ENCODE results near the gene TRNAU1AP. TPM values are rescaled to one million over a fixed set of nuclear protein-coding genes. Genes with fewer than 3 reads are reported as not detected.

Gene TRNAU1AP
- total and polyA plus RNA-seq, 2 of the 13 experiments (the other 11 are each of a cell fraction or from before 2014, with no cell fraction given): 29.0 to 42.9 TPM

DNA sequence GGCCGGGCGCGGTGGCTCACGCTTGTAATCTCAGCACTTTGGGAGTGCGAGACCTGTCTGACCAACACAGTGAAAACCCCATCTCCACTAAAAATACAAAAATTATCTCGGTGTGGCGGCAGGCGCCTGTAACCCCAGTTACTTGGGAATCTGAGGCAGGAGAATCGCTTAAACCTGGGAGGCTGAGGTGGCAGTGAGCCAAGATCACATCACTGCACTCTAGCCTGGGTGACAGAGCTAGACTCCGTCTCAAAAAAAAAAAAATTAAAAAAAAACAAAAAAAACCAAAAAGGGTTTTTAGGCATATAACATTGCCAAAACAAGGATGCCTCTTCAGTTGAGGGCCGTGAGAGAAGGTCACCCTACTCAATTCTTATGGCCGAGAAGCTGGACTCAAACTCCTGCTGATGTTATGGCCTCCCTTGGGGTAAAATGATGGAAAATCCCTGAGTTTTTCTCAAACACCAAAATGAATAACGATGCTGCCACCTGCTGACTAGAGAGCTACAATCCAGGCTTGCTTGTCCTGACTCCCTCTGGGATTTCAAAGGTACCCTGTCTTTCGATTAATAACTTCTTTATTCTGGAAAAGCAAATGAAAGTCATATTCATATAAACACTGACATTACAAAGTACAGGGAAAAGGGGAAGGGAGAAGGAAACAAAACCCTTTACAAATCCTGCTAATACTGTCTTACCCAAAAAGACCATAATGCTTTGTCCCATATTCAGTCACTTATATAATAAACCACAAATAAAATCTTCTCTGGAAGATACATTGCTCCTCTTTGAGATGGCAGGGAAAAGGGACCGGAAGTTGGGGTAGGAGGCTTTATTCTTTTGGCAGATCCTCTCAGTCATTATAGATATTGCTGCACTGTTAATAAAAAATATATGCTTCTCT lies 49.9 kb downstream of the TRNAU1AP start (continued):
- TF ChIP-seq, protein P1, sequence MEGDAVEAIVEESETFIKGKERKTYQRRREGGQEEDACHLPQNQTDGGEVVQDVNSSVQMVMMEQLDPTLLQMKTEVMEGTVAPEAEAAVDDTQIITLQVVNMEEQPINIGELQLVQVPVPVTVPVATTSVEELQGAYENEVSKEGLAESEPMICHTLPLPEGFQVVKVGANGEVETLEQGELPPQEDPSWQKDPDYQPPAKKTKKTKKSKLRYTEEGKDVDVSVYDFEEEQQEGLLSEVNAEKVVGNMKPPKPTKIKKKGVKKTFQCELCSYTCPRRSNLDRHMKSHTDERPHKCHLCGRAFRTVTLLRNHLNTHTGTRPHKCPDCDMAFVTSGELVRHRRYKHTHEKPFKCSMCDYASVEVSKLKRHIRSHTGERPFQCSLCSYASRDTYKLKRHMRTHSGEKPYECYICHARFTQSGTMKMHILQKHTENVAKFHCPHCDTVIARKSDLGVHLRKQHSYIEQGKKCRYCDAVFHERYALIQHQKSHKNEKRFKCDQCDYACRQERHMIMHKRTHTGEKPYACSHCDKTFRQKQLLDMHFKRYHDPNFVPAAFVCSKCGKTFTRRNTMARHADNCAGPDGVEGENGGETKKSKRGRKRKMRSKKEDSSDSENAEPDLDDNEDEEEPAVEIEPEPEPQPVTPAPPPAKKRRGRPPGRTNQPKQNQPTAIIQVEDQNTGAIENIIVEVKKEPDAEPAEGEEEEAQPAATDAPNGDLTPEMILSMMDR (CRISPR knock-in tag; IDR thresholded peaks at IDR 0.05): peak; percentile 85
- TF ChIP-seq, protein P2, sequence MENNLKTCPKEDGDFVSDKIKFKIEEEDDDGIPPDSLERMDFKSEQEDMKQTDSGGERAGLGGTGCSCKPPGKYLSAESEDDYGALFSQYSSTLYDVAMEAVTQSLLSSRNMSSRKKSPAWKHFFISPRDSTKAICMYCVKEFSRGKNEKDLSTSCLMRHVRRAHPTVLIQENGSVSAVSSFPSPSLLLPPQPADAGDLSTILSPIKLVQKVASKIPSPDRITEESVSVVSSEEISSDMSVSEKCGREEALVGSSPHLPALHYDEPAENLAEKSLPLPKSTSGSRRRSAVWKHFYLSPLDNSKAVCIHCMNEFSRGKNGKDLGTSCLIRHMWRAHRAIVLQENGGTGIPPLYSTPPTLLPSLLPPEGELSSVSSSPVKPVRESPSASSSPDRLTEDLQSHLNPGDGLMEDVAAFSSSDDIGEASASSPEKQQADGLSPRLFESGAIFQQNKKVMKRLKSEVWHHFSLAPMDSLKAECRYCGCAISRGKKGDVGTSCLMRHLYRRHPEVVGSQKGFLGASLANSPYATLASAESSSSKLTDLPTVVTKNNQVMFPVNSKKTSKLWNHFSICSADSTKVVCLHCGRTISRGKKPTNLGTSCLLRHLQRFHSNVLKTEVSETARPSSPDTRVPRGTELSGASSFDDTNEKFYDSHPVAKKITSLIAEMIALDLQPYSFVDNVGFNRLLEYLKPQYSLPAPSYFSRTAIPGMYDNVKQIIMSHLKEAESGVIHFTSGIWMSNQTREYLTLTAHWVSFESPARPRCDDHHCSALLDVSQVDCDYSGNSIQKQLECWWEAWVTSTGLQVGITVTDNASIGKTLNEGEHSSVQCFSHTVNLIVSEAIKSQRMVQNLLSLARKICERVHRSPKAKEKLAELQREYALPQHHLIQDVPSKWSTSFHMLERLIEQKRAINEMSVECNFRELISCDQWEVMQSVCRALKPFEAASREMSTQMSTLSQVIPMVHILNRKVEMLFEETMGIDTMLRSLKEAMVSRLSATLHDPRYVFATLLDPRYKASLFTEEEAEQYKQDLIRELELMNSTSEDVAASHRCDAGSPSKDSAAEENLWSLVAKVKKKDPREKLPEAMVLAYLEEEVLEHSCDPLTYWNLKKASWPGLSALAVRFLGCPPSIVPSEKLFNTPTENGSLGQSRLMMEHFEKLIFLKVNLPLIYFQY (CRISPR knock-in tag; IDR thresholded peaks at IDR 0.05; ENCODE audit: borderline replicate concordance): no peak
- TF ChIP-seq, protein P3, sequence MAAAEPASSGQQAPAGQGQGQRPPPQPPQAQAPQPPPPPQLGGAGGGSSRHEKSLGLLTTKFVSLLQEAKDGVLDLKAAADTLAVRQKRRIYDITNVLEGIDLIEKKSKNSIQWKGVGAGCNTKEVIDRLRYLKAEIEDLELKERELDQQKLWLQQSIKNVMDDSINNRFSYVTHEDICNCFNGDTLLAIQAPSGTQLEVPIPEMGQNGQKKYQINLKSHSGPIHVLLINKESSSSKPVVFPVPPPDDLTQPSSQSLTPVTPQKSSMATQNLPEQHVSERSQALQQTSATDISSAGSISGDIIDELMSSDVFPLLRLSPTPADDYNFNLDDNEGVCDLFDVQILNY (CRISPR knock-in tag; conservative IDR thresholded peaks at IDR 0.05): no peak
- TF ChIP-seq, protein P4, sequence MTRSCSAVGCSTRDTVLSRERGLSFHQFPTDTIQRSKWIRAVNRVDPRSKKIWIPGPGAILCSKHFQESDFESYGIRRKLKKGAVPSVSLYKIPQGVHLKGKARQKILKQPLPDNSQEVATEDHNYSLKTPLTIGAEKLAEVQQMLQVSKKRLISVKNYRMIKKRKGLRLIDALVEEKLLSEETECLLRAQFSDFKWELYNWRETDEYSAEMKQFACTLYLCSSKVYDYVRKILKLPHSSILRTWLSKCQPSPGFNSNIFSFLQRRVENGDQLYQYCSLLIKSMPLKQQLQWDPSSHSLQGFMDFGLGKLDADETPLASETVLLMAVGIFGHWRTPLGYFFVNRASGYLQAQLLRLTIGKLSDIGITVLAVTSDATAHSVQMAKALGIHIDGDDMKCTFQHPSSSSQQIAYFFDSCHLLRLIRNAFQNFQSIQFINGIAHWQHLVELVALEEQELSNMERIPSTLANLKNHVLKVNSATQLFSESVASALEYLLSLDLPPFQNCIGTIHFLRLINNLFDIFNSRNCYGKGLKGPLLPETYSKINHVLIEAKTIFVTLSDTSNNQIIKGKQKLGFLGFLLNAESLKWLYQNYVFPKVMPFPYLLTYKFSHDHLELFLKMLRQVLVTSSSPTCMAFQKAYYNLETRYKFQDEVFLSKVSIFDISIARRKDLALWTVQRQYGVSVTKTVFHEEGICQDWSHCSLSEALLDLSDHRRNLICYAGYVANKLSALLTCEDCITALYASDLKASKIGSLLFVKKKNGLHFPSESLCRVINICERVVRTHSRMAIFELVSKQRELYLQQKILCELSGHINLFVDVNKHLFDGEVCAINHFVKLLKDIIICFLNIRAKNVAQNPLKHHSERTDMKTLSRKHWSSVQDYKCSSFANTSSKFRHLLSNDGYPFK (CRISPR knock-in tag; IDR thresholded peaks at IDR 0.05; ENCODE audit: borderline replicate concordance): no peak
- TF ChIP-seq FOXC1 (CRISPR knock-in tag; IDR thresholded peaks at IDR 0.05; ENCODE audit: borderline replicate concordance): no peak
- TF ChIP-seq KLF16 (CRISPR knock-in tag; IDR thresholded peaks at IDR 0.05): peak in 1 of 2 experiments; percentile 28; a peak in 1 of 4 replicates
- 0 out of 4 replicates have a peak, but pooled peaks of 1 of the 2 experiments have one; percentile 20 for TF ChIP-seq EP300 (IDR thresholded peaks at IDR 0.05; ENCODE audit: low read depth in 2 of 2, low read length in 2 of 2)
- TF ChIP-seq EP300 (CRISPR knock-in tag; IDR thresholded peaks at IDR 0.05; ENCODE audit: borderline replicate concordance): no peak
- no peak for TF ChIP-seq ZNF20 (CRISPR knock-in tag; IDR thresholded peaks at IDR 0.05)
- TF ChIP-seq, protein P5, sequence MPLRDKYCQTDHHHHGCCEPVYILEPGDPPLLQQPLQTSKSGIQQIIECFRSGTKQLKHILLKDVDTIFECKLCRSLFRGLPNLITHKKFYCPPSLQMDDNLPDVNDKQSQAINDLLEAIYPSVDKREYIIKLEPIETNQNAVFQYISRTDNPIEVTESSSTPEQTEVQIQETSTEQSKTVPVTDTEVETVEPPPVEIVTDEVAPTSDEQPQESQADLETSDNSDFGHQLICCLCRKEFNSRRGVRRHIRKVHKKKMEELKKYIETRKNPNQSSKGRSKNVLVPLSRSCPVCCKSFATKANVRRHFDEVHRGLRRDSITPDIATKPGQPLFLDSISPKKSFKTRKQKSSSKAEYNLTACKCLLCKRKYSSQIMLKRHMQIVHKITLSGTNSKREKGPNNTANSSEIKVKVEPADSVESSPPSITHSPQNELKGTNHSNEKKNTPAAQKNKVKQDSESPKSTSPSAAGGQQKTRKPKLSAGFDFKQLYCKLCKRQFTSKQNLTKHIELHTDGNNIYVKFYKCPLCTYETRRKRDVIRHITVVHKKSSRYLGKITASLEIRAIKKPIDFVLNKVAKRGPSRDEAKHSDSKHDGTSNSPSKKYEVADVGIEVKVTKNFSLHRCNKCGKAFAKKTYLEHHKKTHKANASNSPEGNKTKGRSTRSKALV (CRISPR knock-in tag; IDR thresholded peaks at IDR 0.05): no peak
